GM18861 (cell line): Measurements from ENCODE around the gene BTBD16.

Source experiments
- ATAC-seq: cut with Tn5 transposase; IDR thresholded peaks from one replicate; pipeline ENCODE4 v1.9.1; 2021; ENCODE audit not compliant: unreplicated experiment

Gene BTBD16

GRCh38 chr10:122293156-122293960 is 22.3 kb downstream of the BTBD16 start:
- no peak for ATAC-seq

DNA sequence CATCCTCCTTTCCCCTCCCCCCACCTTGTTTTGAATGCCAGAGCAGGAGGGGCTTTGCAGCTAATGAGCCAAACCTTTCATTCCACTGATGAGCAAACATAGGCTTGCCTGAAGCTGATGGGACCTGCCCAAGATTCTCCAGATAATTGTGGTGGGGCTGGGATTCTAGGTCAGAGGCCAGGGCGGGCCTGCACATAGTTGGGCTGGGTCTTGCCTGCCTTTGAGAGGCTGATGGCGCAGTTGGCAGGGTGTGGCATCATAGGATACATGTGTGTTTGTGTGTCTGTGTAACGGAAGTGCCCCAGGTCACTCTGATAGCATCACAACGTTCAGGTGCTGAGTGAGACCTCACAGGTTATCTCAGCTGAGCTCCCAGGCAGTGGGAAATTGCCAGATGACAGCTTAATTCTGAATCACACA is 22.9 kb downstream of the BTBD16 start:
- no peak for ATAC-seq

- no peak for ATAC-seq
These were observed 23.7 kb downstream of the BTBD16 start for GRCh38 chr10:122294511-122295450.

- no peak for ATAC-seq
These were observed 24.3 kb downstream of the BTBD16 start for GRCh38 chr10:122295451-122295809.

DNA sequence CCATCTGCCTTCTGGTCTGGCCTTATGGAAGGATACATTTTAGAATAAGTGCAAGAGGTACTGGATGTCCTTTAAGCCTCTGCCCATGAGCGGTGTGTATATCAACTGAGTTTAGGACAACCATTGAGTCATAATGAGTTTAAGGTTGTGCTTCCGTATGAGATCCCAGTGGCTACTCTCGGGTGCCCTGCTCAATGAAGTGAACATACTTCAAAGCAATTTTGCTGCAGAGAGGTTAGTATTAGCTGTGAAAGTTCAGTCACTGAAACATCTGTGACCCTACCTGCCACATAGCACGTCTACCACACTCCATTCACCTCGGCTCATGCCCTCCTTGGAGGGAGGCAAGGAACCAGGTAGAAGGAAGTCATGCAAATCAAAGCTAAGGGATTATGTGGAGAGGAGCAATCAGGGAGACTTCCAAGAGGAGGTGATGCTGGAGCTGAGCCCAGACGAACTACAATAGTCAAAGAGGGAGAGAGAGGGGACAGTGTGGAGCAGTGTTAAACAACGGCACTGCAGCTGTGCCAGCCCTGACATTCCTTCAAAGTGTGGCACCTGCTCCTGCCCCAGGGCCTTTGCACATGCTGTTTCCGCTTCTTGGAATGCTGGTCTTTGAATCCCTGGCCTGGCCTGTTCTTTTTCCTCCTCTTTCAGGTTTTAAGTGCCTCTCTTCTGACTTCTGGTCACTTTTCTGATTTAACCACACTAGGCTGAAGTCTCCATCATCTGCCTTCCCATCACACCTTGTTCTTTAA is 25.4 kb downstream of the BTBD16 start:
- ATAC-seq, result no peak

DNA sequence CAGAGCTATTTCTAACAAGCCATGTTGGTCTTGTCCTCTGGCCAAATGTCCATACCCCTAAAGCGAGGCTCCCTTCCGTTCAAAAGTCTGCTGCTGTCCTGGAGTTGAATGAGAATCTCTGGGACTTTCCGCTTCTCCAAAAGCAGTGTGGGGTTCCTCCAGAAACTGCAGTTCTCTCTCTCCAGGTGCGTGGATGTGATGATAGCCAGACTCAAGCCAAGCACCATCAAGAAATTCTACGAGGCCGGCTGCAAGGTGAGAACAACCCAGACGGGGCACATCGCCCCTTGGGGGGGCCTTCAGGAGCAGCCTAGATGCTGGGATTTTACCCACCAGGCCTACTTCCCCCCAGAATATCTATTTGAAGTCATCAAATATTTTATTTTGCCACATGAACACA is 26.5 kb downstream of the BTBD16 start:
- no peak for ATAC-seq

- ATAC-seq, result no peak
These were observed 27.1 kb downstream of the BTBD16 start for GRCh38 chr10:122298206-122298597.

DNA sequence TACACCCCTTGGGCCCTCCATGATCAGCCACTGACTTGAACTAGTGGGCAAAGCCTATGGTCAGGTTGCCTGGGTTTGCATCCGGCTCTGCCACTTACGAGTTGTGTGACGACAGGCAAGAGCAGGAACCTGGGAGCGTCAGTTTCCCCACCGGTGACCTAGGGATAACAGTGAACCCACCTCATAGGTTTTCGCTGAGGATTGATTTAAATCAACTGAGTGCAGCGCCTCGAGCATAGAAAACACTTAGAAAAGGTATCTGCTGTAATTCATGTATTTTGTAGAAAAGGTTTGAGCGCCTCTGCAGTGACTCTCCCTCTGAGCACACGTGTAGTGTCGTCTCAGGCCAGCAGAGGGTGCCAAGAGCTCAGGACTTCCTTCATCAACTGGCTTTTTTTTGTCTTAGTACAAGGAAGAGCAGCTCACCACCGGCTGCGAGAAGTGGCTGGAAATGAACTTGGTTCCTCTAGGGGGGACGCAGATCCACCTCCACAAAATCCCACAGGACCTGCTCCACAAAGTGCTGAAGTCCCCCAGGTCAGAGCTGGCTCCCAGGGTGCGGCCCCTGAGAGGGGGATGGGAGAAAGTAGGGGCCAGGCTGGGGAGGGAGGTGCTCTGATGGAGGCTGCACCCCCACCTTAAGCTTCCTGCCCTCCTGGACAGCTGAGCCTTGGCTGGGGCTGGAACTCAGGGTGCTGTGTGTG is 27.7 kb downstream of the BTBD16 start:
- no peak for ATAC-seq

- no peak for ATAC-seq
These were observed 28.5 kb downstream of the BTBD16 start for GRCh38 chr10:122299423-122300075.

DNA sequence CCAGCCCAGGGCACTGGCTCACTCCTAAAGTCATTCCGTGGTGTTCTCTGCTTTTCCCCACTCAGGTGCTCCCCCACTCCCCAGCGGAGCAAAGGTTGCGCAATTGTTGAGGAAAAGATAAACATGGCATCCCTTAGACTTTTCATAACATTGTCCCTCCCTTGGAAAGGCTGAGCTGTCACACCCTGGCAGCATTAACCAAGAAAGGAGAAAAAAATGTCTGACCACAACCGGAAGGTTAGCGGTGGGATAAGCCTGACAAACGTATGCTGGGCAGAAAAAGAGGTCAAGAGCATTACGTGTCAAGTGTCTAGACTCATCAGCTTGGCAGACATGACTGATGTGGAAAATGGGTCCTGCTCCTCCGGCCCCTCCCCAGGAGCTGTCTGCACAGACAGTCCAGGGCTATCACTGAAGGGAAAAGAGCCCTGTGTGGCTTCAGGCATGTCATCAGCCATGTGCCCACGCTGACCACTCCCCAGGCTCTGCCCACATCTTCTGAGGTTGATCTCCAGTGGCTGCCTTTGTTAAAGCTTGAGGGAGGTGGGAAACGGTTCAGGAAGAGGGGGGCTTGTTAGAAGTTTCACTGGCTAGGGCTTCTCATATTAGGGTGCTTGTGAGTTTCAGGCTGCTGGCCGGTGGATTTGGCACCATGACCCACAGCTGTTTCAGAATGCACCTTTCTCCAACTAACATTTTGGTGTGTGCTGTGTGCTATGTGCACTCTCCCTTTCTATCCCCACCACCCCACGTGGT is 30.1 kb downstream of the BTBD16 start:
- ATAC-seq, result no peak

DNA sequence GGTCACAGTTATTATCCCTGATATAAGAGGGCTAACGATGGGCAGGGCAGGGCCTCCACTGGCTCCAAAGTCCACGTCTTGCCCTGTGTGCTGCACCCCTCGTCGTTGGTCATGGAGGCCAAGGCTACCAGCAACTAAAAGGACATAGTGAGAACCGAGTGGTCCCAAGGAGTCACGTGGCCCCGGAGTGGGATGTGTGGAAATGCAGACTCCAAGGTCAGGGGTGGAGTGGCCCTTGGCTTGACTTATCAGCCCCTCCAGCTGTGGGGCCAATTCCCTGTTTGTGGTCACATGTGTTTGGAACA is 30.7 kb downstream of the BTBD16 start:
- ATAC-seq, result no peak

GRCh38 chr10:122302315-122302714 is 31.2 kb downstream of the BTBD16 start:
- no peak for ATAC-seq

- ATAC-seq, result no peak
These were observed 32.4 kb downstream of the BTBD16 start for GRCh38 chr10:122303271-122304053.

DNA sequence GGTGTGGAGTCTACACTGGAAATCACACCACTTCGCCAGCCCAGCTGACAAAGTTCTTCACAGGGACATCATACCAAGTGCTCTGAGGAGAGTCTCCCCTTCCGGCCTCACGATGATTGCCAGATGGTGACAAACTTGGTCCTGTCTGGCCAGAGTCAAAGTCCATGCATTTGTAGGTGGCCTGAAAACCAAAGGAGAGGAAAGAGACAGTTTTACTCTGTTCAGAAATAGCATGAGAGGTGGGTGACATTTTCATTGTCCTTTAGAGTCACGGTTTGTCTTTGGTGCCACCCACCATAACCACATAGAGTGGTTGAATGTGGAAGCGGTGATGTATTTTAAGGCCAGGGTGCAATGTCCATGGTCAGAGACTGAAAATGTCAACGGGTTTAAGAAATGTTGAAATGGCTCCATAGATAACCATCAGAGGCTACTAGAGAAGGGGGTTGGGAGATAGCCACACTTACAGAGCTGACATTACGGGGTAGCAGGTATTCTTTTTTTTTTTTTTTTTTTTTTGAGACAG is 33.0 kb downstream of the BTBD16 start:
- no peak for ATAC-seq

- no peak for ATAC-seq
These were observed 35.2 kb downstream of the BTBD16 start for GRCh38 chr10:122306282-122306681.

DNA sequence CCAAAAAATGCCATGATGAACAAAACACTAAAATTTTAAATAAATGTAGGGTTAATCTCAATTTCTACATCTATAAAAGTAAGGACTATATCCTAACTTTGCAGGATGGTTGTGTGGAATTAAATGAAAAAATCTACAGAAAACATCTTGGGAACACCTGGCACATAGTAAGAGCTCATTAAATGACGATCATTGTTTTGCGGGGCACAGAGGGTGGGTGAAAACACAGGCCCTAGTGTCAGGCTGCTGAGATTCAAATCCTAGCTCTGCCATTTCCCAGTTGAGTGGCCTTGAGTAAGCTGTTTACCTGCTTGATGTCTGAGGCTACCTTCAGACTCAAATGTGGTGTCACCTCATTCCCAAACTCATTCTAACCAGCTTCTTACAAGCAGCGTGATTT is 35.6 kb downstream of the BTBD16 start:
- ATAC-seq, result no peak

GRCh38 chr10:122307669-122308416 is 36.7 kb downstream of the BTBD16 start:
- peak; percentile 63 for ATAC-seq
